ENCODE data around the gene ALG12. TPM values are rescaled to one million over a fixed set of nuclear protein-coding genes. Genes with fewer than 3 reads are reported as not detected.

The ALG12 gene
- total RNA-seq, 4 donors from 2014 or later, result 12.8 to 16.6 (median 13.0) TPM

GRCh38 chr22:49879871-49880270 is 38.4 kb downstream of the ALG12 start:
- DNase-seq, result no peak
- H3K9me3 ChIP-seq, result no peaks in the 10 kb centered on the region
- no peak overlapping the region for H3K27ac ChIP-seq
- peaks cover 6 to 38% (median 10%) of the 10 kb centered on the region in 3 donors for H3K36me3 ChIP-seq
- no peak for TF ChIP-seq POLR2A (IDR thresholded peaks at IDR 0.05)
- TF ChIP-seq CTCF (IDR thresholded peaks at IDR 0.05), result no peak
- H3K4me3 ChIP-seq, result peak overlapping the region in 1 of 4 donors; percentile 5
- no peaks in the 10 kb centered on the region for H3K27me3 ChIP-seq
- no peaks in the 10 kb centered on the region for H3K4me1 ChIP-seq
- 85 to 92% methylated on average over 8 to 9 of the region's 9 CpGs for WGBS, 2 donors
- intact Hi-C loops (cut with DNase I), result no loop called here

- DNase-seq, result no peak
- Histone ChIP-seq H3K4me3 (no peak overlapping the region), H3K27ac (no peak overlapping the region), H3K27me3 (no peaks in the 10 kb centered on the region), H3K9me3 (no peaks in the 10 kb centered on the region), H3K4me1 (no peaks in the 10 kb centered on the region), H3K36me3 (peaks cover 0 to 29% (median 0%) of the 10 kb centered on the region in 3 donors)
- WGBS, 2 donors, result 92 to 97% methylated on average over 8 of the region's 8 CpGs
- intact Hi-C loops (cut with DNase I), result no loop called here
- TF ChIP-seq CTCF (IDR thresholded peaks at IDR 0.05), result no peak
- no peak for TF ChIP-seq POLR2A (IDR thresholded peaks at IDR 0.05)
These were observed 40.0 kb downstream of the ALG12 start for GRCh38 chr22:49878206-49878605.

- Histone ChIP-seq H3K36me3 (peaks cover 0 to 26% (median 0%) of the 10 kb centered on the region in 3 donors), H3K4me1 (no peaks in the 10 kb centered on the region), H3K4me3 (no peak overlapping the region), H3K27ac (no peak overlapping the region), H3K9me3 (no peaks in the 10 kb centered on the region), H3K27me3 (no peaks in the 10 kb centered on the region)
- TF ChIP-seq POLR2A (IDR thresholded peaks at IDR 0.05) (no peak), CTCF (IDR thresholded peaks at IDR 0.05) (no peak)
- intact Hi-C loops (cut with DNase I), result no loop called here
- 98 to 99% methylated on average over 7 of the region's 7 CpGs for WGBS, 2 donors
- no peak for DNase-seq
These were observed 40.6 kb downstream of the ALG12 start for GRCh38 chr22:49877642-49878041.

GRCh38 chr22:49873228-49873940 is 44.9 kb downstream of the ALG12 start:
- H3K9me3 ChIP-seq, result peaks cover 0 to 18% (median 0%) of the 10 kb centered on the region in 3 donors
- DNase-seq, result no peak
- no peaks in the 10 kb centered on the region for H3K27me3 ChIP-seq
- peaks cover 0 to 34% (median 0%) of the 10 kb centered on the region in 3 donors for H3K36me3 ChIP-seq
- intact Hi-C loops (cut with DNase I), result no loop called here
- 91 to 92% methylated on average over 15 to 16 of the region's 16 CpGs for WGBS, 2 donors
- no peak overlapping the region for H3K27ac ChIP-seq
- H3K4me3 ChIP-seq, result no peak overlapping the region
- no peaks in the 10 kb centered on the region for H3K4me1 ChIP-seq
- TF ChIP-seq POLR2A (IDR thresholded peaks at IDR 0.05), result no peak
- TF ChIP-seq CTCF (IDR thresholded peaks at IDR 0.05), result no peak

- intact Hi-C loops (cut with DNase I), result no loop called here
- TF ChIP-seq CTCF (IDR thresholded peaks at IDR 0.05) (no peak), POLR2A (IDR thresholded peaks at IDR 0.05) (no peak)
- 89 to 92% methylated on average over 7 of the region's 7 CpGs for WGBS, 2 donors
- no peak overlapping the region for H3K4me3 ChIP-seq
- H3K27ac ChIP-seq, result no peak overlapping the region
- no peaks in the 10 kb centered on the region for H3K4me1 ChIP-seq
- no peaks in the 10 kb centered on the region for H3K27me3 ChIP-seq
- H3K9me3 ChIP-seq, result peaks cover 0 to 22% (median 3%) of the 10 kb centered on the region in 3 donors
- H3K36me3 ChIP-seq, result peaks cover 0 to 34% (median 0%) of the 10 kb centered on the region in 3 donors
- DNase-seq, result no peak
These were observed 45.9 kb downstream of the ALG12 start for GRCh38 chr22:49872347-49872746.

All from esophagus squamous epithelium (tissue), 5 donors.